HG03442 (cell line): ENCODE data around the gene ALKBH5.
A peak's percentile ranks its signal among the peaks of the same experiment; 100 is the strongest.

Experiments
- ATAC-seq: cut with Tn5 transposase; IDR thresholded peaks from one replicate; pipeline ENCODE4 v1.9.1; 2021; ENCODE audit warnings: mild to moderate bottlenecking, moderate library complexity; ENCODE audit not compliant: unreplicated experiment

Gene ALKBH5

GRCh38 chr17:18157354-18157985 is 26.2 kb upstream of the ALKBH5 start:
- ATAC-seq: no peak

- ATAC-seq: peak; percentile 40
Observed at GRCh38 chr17:18158022-18158600, 25.5 kb upstream of the ALKBH5 start.

GRCh38 chr17:18159551-18160120 is 24.0 kb upstream of the ALKBH5 start:
- ATAC-seq: no peak

GRCh38 chr17:18160128-18160856 is 23.3 kb upstream of the ALKBH5 start:
- ATAC-seq: no peak

GRCh38 chr17:18161207-18162145 is 22.2 kb upstream of the ALKBH5 start:
- ATAC-seq: no peak

- ATAC-seq: no peak
Observed at GRCh38 chr17:18163547-18163946, 20.1 kb upstream of the ALKBH5 start.

GRCh38 chr17:18166894-18167293 is 16.7 kb upstream of the ALKBH5 start:
- ATAC-seq: no peak

- no peak for ATAC-seq
Observed at GRCh38 chr17:18167421-18167820, 16.2 kb upstream of the ALKBH5 start.

- ATAC-seq: no peak
Observed at GRCh38 chr17:18172531-18173278, 10.9 kb upstream of the ALKBH5 start.

- ATAC-seq: no peak
Observed at GRCh38 chr17:18173740-18174139, 9.9 kb upstream of the ALKBH5 start.

GRCh38 chr17:18176176-18176575 is 7.5 kb upstream of the ALKBH5 start:
- no peak for ATAC-seq

GRCh38 chr17:18177133-18177532 is 6.5 kb upstream of the ALKBH5 start:
- ATAC-seq: no peak

GRCh38 chr17:18177722-18178121 is 5.9 kb upstream of the ALKBH5 start:
- no peak for ATAC-seq

- ATAC-seq: no peak
Observed at GRCh38 chr17:18179196-18179595, 4.4 kb upstream of the ALKBH5 start.

GRCh38 chr17:18179804-18180203 is 3.8 kb upstream of the ALKBH5 start:
- no peak for ATAC-seq

- ATAC-seq: no peak
Observed at GRCh38 chr17:18181358-18181757, 2.3 kb upstream of the ALKBH5 start.

- ATAC-seq: no peak
Observed at GRCh38 chr17:18182110-18182977, 1.3 kb upstream of the ALKBH5 start.

GRCh38 chr17:18182978-18183333 is 672 bp upstream of the ALKBH5 start:
- peak; percentile 37 for ATAC-seq
